HG03135 (cell line): ENCODE data around the gene CHADL.

Source experiments
- ATAC-seq: cut with Tn5 transposase; IDR thresholded peaks from one replicate; pipeline ENCODE4 v1.9.1; 2021; ENCODE audit warnings: mild to moderate bottlenecking, moderate library complexity; ENCODE audit not compliant: unreplicated experiment

The CHADL gene

GRCh38 chr22:41256254-41257253 lies 15.8 kb upstream of the CHADL start:
- ATAC-seq: no peak

DNA sequence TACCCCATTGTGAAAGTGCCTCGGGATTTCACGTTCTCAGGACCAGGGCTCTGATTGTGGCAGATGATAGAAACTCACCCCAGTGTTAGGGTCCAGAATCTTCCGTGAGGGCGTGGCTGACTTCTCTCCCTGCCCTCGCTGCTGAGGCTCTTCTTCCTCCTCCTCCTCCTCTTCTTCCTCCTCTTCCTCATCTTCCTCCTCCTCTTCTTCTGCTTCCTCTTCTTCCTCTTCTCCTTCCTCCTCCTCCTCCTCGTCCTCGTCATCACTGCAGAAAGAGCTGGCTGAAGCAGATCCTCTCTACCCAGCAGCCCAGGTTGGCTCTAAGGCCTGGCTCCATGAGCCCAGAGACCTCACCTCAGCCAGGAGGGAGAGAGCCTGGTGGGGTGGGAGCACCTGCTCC lies 13.5 kb upstream of the CHADL start:
- ATAC-seq: no peak

- no peak for ATAC-seq
These were observed 11.6 kb upstream of the CHADL start for GRCh38 chr22:41252365-41252764.

DNA sequence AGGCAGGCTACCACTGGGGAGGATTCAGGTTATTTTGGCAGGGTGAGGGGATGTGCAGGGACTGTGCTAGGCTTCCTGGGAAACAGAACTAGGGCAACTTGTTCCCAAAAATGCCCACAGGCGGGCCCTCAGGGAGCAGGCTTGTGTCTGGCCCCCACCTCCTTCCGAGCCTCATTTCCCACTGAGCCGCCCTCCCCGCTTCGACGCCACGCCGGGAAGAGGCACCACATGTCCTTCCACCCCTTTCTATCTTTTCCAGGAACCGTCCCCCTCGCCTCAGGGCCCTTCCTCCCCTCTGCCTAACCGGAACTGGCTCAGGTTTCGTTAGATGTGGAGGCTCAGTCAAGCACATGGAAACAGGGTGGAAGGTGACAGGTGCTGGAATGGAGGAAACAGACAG lies 9.4 kb upstream of the CHADL start:
- no peak for ATAC-seq

DNA sequence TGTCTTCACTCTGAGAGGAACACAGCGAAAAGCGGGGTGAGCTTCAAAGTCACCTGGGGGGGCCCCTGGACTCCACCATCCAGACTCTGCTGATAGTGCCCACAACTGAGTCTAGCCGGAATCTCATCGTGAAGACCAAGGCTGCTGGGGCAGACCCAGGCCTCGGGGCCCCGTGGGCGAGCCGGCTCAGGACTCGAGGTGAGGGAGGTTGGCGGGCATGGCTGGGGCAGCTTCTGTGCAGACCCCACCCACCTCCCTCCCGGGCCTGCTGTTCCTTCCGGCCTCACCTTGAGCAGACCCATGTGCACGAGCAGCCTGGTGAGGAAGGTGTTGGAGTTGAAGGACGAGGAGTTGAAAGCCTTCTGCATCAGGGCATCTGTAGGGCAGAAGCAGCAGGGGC lies 8.7 kb upstream of the CHADL start:
- no peak for ATAC-seq

GRCh38 chr22:41248758-41249157 lies 8.0 kb upstream of the CHADL start:
- no peak for ATAC-seq

DNA sequence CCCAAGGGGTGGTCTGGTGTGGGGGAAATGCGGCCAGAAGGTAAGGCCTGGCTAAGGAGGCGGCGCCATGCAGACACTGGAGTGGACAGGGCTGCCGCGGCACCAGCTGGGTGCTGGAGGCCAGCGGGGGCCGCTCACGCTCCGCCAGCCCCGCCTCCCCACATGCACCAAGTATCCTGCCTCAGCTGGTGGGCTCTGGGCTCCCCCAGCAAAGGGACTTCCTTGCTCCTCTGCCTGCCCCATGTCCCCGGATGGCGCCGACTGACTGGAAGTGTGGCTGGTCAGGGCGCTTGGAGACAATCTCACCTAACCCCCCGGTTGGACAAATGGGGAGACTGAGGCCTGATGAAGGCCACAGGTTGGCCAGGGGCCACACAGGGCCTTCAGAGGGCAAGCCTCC lies 7.6 kb upstream of the CHADL start:
- ATAC-seq: no peak

DNA sequence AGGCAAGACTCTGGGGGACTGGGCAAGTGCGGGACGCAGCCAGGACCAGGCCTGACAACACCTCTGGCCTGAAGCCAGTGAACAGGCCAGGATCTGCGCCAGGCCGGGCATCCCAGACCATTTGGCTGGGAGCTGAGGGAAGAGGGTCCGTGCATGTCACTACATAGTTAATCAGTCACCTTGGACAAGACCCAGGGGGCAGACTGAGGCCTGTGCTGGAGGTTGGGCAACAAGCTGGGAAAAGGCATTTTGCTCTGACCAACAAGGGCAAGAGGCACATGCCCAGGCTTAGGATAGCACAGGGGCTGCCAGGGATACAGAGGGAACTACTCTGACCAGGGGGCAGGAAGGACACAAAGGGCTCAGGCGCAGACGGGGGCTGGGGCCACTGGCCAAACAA lies 7.0 kb upstream of the CHADL start:
- no peak for ATAC-seq

DNA sequence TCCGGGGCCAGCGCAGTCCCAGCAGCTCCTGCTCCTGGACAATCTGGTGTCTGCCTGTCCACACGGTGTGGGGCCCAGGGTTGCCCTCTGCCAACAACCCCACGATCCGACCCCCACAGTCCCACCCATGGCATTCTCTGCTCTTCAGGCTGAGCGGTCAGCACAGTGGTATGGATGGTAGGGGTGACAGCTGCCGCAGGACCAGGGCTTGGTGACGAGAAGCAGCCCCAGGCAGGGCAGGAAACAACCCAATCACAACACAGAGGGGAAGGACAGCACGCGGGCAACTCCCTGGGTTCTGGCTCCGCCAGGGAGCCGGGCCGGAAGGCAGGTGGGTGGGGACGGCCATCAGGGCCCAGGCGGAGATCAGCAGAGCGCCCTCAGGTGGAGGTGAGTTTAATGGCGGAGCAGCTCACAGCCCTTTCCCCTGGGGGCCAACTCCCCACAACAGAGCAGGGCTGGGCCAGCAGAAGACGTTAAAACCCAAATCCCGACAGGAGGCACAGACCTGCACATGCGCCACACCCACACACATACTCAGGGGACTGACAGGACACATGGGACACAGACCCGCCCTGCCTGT lies 5.3 kb upstream of the CHADL start:
- ATAC-seq: no peak

GRCh38 chr22:41243361-41243760 lies 2.6 kb upstream of the CHADL start:
- no peak for ATAC-seq

DNA sequence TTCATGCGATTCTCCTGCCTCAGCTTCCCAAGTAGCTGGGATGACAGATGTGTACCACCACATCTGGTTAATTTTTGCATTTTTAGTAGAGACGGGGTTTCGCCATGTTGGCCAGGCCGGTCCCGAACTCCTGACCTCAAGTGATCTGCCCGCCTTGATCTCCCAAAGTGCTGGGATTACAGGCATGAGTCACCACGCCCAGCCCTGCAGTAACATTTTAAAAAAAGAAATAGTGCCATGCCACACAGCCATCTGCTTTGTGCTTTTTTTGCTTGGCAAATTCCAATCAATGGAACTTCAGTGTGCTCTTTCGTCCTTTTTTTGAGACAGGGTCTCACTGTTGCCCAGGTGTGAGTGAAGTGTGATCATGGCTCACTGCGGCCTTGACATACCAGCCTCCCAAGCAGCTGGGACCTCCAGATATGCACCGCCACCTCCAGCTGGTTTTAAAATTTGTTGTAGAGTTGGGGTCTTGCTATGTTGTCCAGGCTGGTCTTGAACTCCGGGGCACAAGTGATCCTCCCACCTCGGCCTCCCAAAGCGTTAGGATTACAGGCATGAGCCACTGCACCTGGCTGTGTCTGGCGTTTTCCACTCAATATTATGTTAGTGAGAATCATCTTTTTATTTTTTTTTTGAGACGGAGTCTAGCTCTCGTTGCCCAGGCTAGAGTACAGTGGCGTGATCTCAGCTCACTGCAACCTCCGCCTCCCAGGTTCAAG lies 1.8 kb upstream of the CHADL start:
- no peak for ATAC-seq

DNA sequence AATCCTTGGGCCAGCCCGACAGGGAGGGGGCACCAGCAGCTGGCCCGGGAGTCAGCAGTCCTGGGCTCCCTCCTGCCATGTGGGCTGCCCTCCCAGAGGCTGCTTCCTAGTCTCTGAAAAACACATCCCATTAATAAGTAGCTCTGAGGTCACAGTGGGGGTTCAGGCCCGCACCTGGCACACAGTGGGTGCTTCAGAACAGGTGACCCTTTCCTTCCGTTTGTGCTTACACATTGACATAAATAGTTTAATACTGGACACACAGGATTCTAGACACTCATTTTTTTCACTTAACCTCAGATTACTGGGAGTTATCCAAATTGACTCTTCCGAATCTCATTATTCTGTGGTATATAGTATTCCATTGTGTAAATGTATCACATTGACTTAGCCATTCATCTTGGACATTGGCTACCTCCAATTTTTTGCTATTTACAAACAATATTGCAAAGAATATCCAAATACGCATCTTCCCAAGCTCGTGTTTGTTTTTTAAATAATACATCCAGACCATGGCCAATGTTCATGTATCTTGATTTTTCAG lies 474 bp upstream of the CHADL start:
- no peak for ATAC-seq

- no peak for ATAC-seq
These were observed 1.1 kb downstream of the CHADL start for GRCh38 chr22:41239443-41240128.

GRCh38 chr22:41238570-41239442 lies 1.9 kb downstream of the CHADL start:
- ATAC-seq: no peak

DNA sequence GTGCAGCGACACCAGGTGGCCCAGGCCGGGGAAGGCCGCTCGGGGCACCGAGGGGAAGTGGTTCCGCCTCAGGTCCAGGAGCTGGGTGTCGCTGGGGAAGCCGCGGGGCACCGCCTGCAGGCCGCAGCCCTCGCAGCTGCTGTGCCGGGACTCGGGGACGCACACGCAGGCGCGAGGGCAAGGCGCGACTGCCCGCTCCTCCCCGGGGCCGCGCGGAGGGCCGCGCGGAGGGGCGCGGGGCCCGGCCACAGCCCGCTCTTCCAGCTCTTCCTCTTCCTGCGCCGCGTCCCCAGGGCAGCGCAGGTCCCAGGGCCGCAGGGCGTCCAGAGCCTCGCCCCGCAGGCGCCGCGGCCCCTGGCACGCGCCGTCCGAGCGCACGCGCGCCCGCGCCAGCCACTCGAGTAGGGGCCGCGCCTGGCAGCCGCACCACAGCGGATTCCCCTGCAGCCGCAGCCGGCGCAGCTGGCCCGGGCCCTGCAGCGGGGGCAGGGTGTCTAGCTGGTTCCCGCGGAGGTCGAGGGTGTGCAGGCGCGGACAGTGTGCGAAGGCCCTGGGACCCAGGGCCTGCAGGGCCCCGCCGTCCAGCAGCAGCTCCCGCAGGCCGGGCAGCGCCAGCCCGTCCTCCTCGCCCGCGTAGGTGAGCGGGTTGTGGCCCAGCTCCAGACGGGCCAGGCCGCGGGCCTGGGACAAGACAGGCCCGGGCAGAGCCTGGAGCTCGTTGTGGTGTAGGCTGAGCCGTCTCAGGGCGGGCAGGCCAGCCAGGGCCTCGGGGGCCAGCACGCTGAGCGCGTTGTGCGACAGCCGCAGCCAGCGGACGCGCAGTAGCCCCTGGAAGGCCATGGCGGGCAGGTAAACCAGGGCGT lies 2.8 kb downstream of the CHADL start:
- ATAC-seq: peak; percentile 76

GRCh38 chr22:41237036-41237706 lies 3.6 kb downstream of the CHADL start:
- no peak for ATAC-seq

DNA sequence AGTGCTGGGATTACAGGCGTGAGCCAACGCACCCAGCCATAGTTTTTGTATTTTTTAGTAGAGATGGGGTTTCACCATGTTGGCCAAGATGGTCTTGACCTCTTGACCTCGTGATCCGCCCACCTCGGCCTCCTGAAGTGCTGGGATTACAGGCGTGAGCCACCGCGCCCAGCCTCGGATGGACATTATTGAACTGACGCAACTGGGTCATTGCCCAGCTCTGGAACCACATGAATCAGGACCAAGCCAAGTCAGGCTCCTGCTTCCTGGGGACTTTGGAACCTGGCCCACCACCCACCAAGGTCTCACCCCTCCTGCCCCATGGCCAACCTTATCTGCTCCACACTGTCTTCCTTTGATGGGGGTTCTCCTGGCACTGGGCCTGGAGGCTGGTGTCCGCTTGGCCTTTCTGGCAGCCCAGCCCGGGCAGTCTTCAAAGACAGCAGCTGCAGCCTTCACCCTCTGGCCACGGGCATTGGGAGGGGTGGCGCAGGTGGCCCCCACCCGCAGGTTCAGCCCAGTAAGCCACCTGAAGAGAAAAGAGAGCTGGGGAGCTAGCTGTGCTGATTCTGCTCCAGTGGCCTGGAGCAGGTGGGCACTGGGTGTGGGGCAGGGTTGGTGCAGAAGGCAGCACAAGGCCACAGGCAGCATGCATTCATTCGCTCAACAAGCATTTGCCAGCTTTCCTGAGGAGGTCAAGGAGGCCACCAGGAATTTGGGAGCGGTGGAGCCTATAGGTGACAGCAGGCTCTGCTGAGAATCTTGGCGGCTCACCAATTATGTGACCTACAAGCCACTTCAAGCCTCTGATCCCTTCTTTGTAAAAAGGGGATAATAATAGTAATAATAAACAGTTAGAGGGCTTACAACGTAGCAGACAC lies 5.7 kb downstream of the CHADL start:
- ATAC-seq: no peak
